Neural progenitor cell (in vitro differentiated cells): Measurements from ENCODE around the gene CYB5RL. TPM values are rescaled to one million over a fixed set of nuclear protein-coding genes. Genes with fewer than 3 reads are reported as not detected.

Experiments
- DNase-seq: peaks from one replicate; pipeline ENCODE4 v3.0.0-alpha.2; 2016; ENCODE audit warnings: low spot score
- H2AFZ ChIP-seq: fragments of 200-600 bp; sonication (generic); replicated peaks from 2 replicates; pipeline ENCODE4 v1.6.1; 2016; ENCODE audit warnings: antibody characterized with exemption
- H3F3A ChIP-seq: fragments of 200-600 bp; sonication (generic); 2 replicates; pipeline ENCODE4 v1.6.1; 2016; ENCODE audit warnings: antibody characterized with exemption, low read depth
- H3K27ac ChIP-seq: fragments of 200-600 bp; sonication (generic); 2 replicates; pipeline ENCODE4 v1.5.1; 2016; ENCODE audit warnings: mild to moderate bottlenecking
- H3K27me3 ChIP-seq: fragments of 200-600 bp; sonication (generic); 2 replicates; pipeline ENCODE4 v1.6.1; 2016; ENCODE audit warnings: mild to moderate bottlenecking, moderate library complexity
- H3K36me3 ChIP-seq: fragments of 200-600 bp; sonication (generic); 2 replicates; pipeline ENCODE4 v1.5.1; 2016
- H3K4me1 ChIP-seq: fragments of 200-600 bp; sonication (generic); 2 replicates; pipeline ENCODE4 v1.6.1; 2016; ENCODE audit warnings: mixed run types
- H3K4me2 ChIP-seq: fragments of 200-600 bp; sonication (generic); 2 replicates; pipeline ENCODE4 v1.6.1; 2016
- H3K4me3 ChIP-seq: fragments of 200-600 bp; sonication (generic); 2 replicates; pipeline ENCODE4 v1.5.1; 2016
- H3K79me2 ChIP-seq: fragments of 200-600 bp; sonication (generic); 2 replicates; pipeline ENCODE4 v1.6.1; 2016; ENCODE audit warnings: low read depth
- H3K9ac ChIP-seq: fragments of 200-600 bp; sonication (generic); 2 replicates; pipeline ENCODE4 v1.6.1; 2016
- H3K9me3 ChIP-seq: fragments of 200-600 bp; sonication (generic); 2 replicates; pipeline ENCODE4 v1.5.1; 2016; ENCODE audit warnings: low read depth
- H4K20me1 ChIP-seq: fragments of 200-600 bp; sonication (generic); 2 replicates; pipeline ENCODE4 v1.6.1; 2016; ENCODE audit warnings: low read depth
- H3K27ac Mint-ChIP-seq: 3 replicates; pipeline ENCODE4 v1.8.0; 2021; ENCODE audit warnings: mixed read lengths
- H3K27me3 Mint-ChIP-seq: 2 replicates; pipeline ENCODE4 v1.8.0; 2022; ENCODE audit warnings: low read depth, mild to moderate bottlenecking, inconsistent platforms, moderate library complexity, mixed read lengths; ENCODE audit not compliant: insufficient read depth
- H3K36me3 Mint-ChIP-seq: 3 replicates; pipeline ENCODE4 v1.8.0; 2021; ENCODE audit warnings: mixed read lengths
- H3K4me1 Mint-ChIP-seq: 3 replicates; pipeline ENCODE4 v1.8.0; 2021; ENCODE audit warnings: mixed read lengths
- H3K4me3 Mint-ChIP-seq: 3 replicates; pipeline ENCODE4 v1.8.0; 2021; ENCODE audit warnings: mild to moderate bottlenecking, moderate library complexity, mixed read lengths
- H3K9me3 Mint-ChIP-seq: 3 replicates; pipeline ENCODE4 v1.8.0; 2020; ENCODE audit warnings: mixed read lengths
- CTCF ChIP-seq: fragments of 200-600 bp; sonication (generic); IDR thresholded peaks from 2 replicates; pipeline ENCODE4 v1.5.1; 2017; ENCODE audit warnings: antibody characterized with exemption, mild to moderate bottlenecking
- EZH2 ChIP-seq: fragments of 200-600 bp; sonication (generic); IDR thresholded peaks from 2 replicates; pipeline ENCODE4 v1.6.1; 2017; ENCODE audit warnings: antibody characterized with exemption, mild to moderate bottlenecking, moderate library complexity
- EZH2phosphoT487 ChIP-seq: fragments of 200-600 bp; sonication (generic); IDR thresholded peaks from 2 replicates; pipeline ENCODE4 v1.6.1; 2017; ENCODE audit warnings: antibody characterized with exemption
- total RNA-seq: library from RNA; depleted of rRNA; stranded (reverse); fragments of >200 nt; gene quantifications from 2 replicates; pipeline ENCODE4 v1.2.3, GENCODE V29; 2015; ENCODE audit warnings: low replicate concordance

Gene CYB5RL
- total RNA-seq, 1 donor from 2014 or later = 6.4 TPM

- H4K20me1 ChIP-seq = peaks cover 39% of the 10 kb centered on the region
- peaks cover 11% of the 10 kb centered on the region for H3F3A ChIP-seq
- no peak overlapping the region for H3K4me3 ChIP-seq
- Mint-ChIP-seq H3K4me1 (peaks cover 11% of the 10 kb centered on the region), H3K4me3 (no peak overlapping the region), H3K27me3 (peaks cover 4% of the 10 kb centered on the region), H3K27ac (peak overlapping the region; percentile 85), H3K36me3 (peaks cover 28% of the 10 kb centered on the region), H3K9me3 (no peaks in the 10 kb centered on the region)
- no peak overlapping the region for H3K9ac ChIP-seq
- no peak overlapping the region for H3K27ac ChIP-seq
- H3K79me2 ChIP-seq = no peaks in the 10 kb centered on the region
- H3K4me2 ChIP-seq = no peak overlapping the region
- peaks cover 13% of the 10 kb centered on the region for H3K4me1 ChIP-seq
- H3K36me3 ChIP-seq = no peaks in the 10 kb centered on the region
- no peaks in the 10 kb centered on the region for H3K27me3 ChIP-seq
- H3K9me3 ChIP-seq = no peaks in the 10 kb centered on the region
- no peak for DNase-seq
- TF ChIP-seq CTCF (no peak), EZH2 (no peak), EZH2phosphoT487 (no peak)
- no peak overlapping the region for H2AFZ ChIP-seq
Measured at GRCh38 chr1:54243022-54243421, 43.2 kb upstream of the CYB5RL start.

GRCh38 chr1:54241364-54241763 lies 41.5 kb upstream of the CYB5RL start:
- Histone ChIP-seq H3K4me3 (no peak overlapping the region), H3K4me1 (peaks cover 6% of the 10 kb centered on the region), H3K27ac (no peak overlapping the region), H3K9ac (no peak overlapping the region), H3K9me3 (no peaks in the 10 kb centered on the region), H3K4me2 (no peak overlapping the region), H3K79me2 (no peaks in the 10 kb centered on the region), H4K20me1 (peaks cover 23% of the 10 kb centered on the region), H2AFZ (no peak overlapping the region), H3F3A (peaks cover 6% of the 10 kb centered on the region), H3K36me3 (no peaks in the 10 kb centered on the region), H3K27me3 (no peaks in the 10 kb centered on the region)
- no peak for DNase-seq
- H3K36me3 Mint-ChIP-seq = peaks cover 38% of the 10 kb centered on the region
- TF ChIP-seq EZH2phosphoT487 (no peak), CTCF (no peak), EZH2 (no peak)
- no peak overlapping the region for H3K4me3 Mint-ChIP-seq
- H3K27me3 Mint-ChIP-seq = peaks cover 4% of the 10 kb centered on the region
- no peak overlapping the region for H3K27ac Mint-ChIP-seq
- H3K4me1 Mint-ChIP-seq = peaks cover 8% of the 10 kb centered on the region
- no peaks in the 10 kb centered on the region for H3K9me3 Mint-ChIP-seq

GRCh38 chr1:54240741-54241335 lies 41.0 kb upstream of the CYB5RL start:
- Mint-ChIP-seq H3K36me3 (peaks cover 39% of the 10 kb centered on the region), H3K27me3 (peaks cover 4% of the 10 kb centered on the region), H3K4me1 (peaks cover 3% of the 10 kb centered on the region), H3K4me3 (no peak overlapping the region), H3K9me3 (no peaks in the 10 kb centered on the region), H3K27ac (no peak overlapping the region)
- no peak for TF ChIP-seq EZH2phosphoT487
- no peak for TF ChIP-seq EZH2
- TF ChIP-seq CTCF = no peak
- no peaks in the 10 kb centered on the region for H3K9me3 ChIP-seq
- no peak for DNase-seq
- peaks cover 18% of the 10 kb centered on the region for H4K20me1 ChIP-seq
- no peak overlapping the region for H2AFZ ChIP-seq
- H3K4me2 ChIP-seq = no peak overlapping the region
- H3K9ac ChIP-seq = no peak overlapping the region
- peaks cover 1% of the 10 kb centered on the region for H3F3A ChIP-seq
- H3K27me3 ChIP-seq = no peaks in the 10 kb centered on the region
- H3K27ac ChIP-seq = no peak overlapping the region
- no peak overlapping the region for H3K4me3 ChIP-seq
- H3K79me2 ChIP-seq = no peaks in the 10 kb centered on the region
- H3K36me3 ChIP-seq = no peaks in the 10 kb centered on the region
- H3K4me1 ChIP-seq = peaks cover 1% of the 10 kb centered on the region
